Measurements from ENCODE around the gene INSIG1. TPM values are rescaled to one million over a fixed set of nuclear protein-coding genes. Genes with fewer than 3 reads are reported as not detected.
A peak's percentile ranks its signal among the peaks of the same experiment; 100 is the strongest.

INSIG1 gene
- total and polyA plus RNA-seq, 4 donors = 54.2 to 264 (median 119) TPM

DNA sequence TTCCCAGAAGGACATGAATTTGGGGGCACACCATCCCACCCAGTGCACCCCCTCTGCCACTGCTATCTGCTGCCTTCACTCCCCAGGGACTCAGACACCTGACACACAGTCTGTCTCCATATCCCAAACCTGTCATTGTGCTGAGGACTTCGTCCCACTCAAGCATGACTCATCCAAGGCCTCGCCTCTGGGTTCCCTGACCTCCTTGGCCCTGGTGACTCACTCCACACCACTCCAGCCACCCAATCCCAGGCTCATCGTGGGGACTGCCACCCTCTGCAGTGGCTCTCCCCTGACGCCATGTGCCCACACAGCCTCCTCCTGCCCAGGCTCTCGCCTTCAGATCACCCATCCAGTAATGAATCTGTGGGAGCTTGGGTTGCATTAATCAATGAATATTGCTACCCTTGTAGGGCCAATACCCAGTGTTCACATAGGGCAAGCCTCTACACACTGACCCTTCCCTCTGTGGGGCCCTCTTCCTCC lies 6.6 kb upstream of the INSIG1 start:
- Histone ChIP-seq H3K27ac (ENCODE audit: low read depth in 1 of 2, low read length in 1 of 2) (no peak overlapping the region), H3K9ac (ENCODE audit: insufficient read depth in 1 of 2, low read length in 2 of 2) (no peak overlapping the region), H3K27me3 (ENCODE audit: control insufficient read depth in 3 of 3, insufficient read depth in 3 of 3, low read length in 2 of 3) (no peaks in the 10 kb centered on the region), H3K4me1 (ENCODE audit: control insufficient read depth in 5 of 5, insufficient read depth in 5 of 5, low read length in 5 of 5) (peaks cover 0 to 6% (median 0%) of the 10 kb centered on the region in 5 donors), H3K4me3 (no peak overlapping the region), H3K9me3 (ENCODE audit: control insufficient read depth in 4 of 4, insufficient read depth in 3 of 4, low read length in 3 of 4) (peaks cover 0 to 3% (median 0%) of the 10 kb centered on the region in 4 donors), H3K36me3 (ENCODE audit: control insufficient read depth in 4 of 4, insufficient read depth in 4 of 4, low read length in 4 of 4) (no peaks in the 10 kb centered on the region)
- TF ChIP-seq, protein P1, sequence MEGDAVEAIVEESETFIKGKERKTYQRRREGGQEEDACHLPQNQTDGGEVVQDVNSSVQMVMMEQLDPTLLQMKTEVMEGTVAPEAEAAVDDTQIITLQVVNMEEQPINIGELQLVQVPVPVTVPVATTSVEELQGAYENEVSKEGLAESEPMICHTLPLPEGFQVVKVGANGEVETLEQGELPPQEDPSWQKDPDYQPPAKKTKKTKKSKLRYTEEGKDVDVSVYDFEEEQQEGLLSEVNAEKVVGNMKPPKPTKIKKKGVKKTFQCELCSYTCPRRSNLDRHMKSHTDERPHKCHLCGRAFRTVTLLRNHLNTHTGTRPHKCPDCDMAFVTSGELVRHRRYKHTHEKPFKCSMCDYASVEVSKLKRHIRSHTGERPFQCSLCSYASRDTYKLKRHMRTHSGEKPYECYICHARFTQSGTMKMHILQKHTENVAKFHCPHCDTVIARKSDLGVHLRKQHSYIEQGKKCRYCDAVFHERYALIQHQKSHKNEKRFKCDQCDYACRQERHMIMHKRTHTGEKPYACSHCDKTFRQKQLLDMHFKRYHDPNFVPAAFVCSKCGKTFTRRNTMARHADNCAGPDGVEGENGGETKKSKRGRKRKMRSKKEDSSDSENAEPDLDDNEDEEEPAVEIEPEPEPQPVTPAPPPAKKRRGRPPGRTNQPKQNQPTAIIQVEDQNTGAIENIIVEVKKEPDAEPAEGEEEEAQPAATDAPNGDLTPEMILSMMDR (IDR thresholded peaks at IDR 0.05; ENCODE audit: control extremely low read depth, extremely low read depth) = no peak
- ATAC-seq (ENCODE audit: insufficient read depth, low FRiP score) (peak; percentile 87), DNase-seq (no peak)
- 57 to 78% methylated on average over 5 of the region's 5 CpGs for WGBS, 2 donors

DNA sequence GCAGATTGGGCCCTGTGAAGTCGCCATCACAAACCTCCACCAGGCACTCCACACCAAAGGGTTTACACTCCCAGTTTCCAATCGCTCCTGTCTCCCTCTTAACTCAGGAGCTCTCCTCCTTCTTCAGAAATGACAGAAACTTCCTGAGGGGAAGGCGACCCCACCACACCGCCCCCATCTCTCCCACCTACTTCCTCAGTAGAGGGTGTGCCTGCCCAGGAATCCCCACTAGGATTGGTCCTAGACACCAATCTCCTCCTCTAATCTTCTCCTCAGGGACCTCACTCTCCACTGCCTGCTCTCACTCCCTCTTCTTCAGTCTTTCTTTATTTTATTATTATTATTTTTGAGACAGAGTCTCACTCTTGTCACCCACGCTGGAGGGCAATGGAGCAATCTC lies 5.9 kb upstream of the INSIG1 start:
- Histone ChIP-seq H3K9me3 (ENCODE audit: control insufficient read depth in 4 of 4, insufficient read depth in 3 of 4, low read length in 3 of 4) (peaks cover 0 to 5% (median 0%) of the 10 kb centered on the region in 4 donors), H3K9ac (ENCODE audit: insufficient read depth in 1 of 2, low read length in 2 of 2) (no peak overlapping the region), H3K27ac (ENCODE audit: low read depth in 1 of 2, low read length in 1 of 2) (no peak overlapping the region), H3K36me3 (ENCODE audit: control insufficient read depth in 4 of 4, insufficient read depth in 4 of 4, low read length in 4 of 4) (no peaks in the 10 kb centered on the region), H3K4me3 (no peak overlapping the region), H3K4me1 (ENCODE audit: control insufficient read depth in 5 of 5, insufficient read depth in 5 of 5, low read length in 5 of 5) (peaks cover 0 to 7% (median 0%) of the 10 kb centered on the region in 5 donors), H3K27me3 (ENCODE audit: control insufficient read depth in 3 of 3, insufficient read depth in 3 of 3, low read length in 2 of 3) (no peaks in the 10 kb centered on the region)
- ATAC-seq (ENCODE audit: insufficient read depth, low FRiP score) (no peak), DNase-seq (no peak)
- TF ChIP-seq, protein P1 (IDR thresholded peaks at IDR 0.05; ENCODE audit: control extremely low read depth, extremely low read depth) = no peak
- 77 to 78% methylated on average over 5 of the region's 5 CpGs for WGBS, 2 donors

DNA sequence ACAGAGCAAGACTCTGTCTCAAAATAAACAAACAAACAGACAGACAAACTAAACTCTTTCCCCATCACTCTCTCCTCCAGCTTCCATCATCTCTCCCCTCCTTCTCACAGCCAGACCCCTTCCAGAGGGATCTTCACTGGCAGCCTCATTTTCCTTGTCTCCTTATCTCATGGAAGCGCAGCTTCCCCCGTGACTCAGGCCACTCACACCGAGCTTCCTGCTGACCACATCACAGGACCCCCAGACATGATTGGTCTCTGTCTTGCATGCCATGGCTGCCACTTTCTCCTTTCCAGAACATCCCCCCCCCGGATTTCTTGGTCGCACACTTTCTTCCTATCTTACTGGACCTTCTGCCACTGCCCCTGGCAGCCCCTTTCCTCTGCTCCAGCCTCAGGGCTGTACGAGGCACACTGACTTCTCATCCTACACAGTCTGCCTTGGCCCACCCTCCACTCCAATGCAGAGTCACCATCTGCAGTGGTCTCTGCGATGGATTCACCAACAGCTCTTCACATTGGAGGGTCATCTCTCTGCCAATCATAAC lies 4.9 kb upstream of the INSIG1 start:
- ATAC-seq (ENCODE audit: insufficient read depth, low FRiP score) (no peak), DNase-seq (no peak)
- no peaks in the 10 kb centered on the region for H3K27me3 ChIP-seq (ENCODE audit: control insufficient read depth in 3 of 3, insufficient read depth in 3 of 3, low read length in 2 of 3)
- peaks cover 0 to 11% (median 0%) of the 10 kb centered on the region in 5 donors for H3K4me1 ChIP-seq (ENCODE audit: control insufficient read depth in 5 of 5, insufficient read depth in 5 of 5, low read length in 5 of 5)
- H3K4me3 ChIP-seq = no peak overlapping the region
- no peaks in the 10 kb centered on the region for H3K36me3 ChIP-seq (ENCODE audit: control insufficient read depth in 4 of 4, insufficient read depth in 4 of 4, low read length in 4 of 4)
- TF ChIP-seq, protein P1 (IDR thresholded peaks at IDR 0.05; ENCODE audit: control extremely low read depth, extremely low read depth) = no peak
- WGBS, 2 donors = 77 to 84% methylated on average over 7 of the region's 7 CpGs
- H3K9ac ChIP-seq (ENCODE audit: insufficient read depth in 1 of 2, low read length in 2 of 2) = no peak overlapping the region
- H3K27ac ChIP-seq (ENCODE audit: low read depth in 1 of 2, low read length in 1 of 2) = no peak overlapping the region
- peaks cover 0 to 7% (median 0%) of the 10 kb centered on the region in 4 donors for H3K9me3 ChIP-seq (ENCODE audit: control insufficient read depth in 4 of 4, insufficient read depth in 3 of 4, low read length in 3 of 4)
